ENCODE results near the gene NAGS.
"Not testable (repeated sequence)": the region's sequence is repeated elsewhere in the genome, so short reads cannot be mapped to it uniquely, and the experiment has no call there.

Gene NAGS

GRCh38 chr17:44004077-44004760 is at the start of gene NAGS:
NAGS (plus strand) TSS chr17:44004622; CDS start chr17:44004664, 42 bp downstream.
- peak within 1 kb of the TSS; percentile 65 for H3K4me3 Mint-ChIP-seq
- peaks cover 6% of the 10 kb centered on the region for H3K27me3 Mint-ChIP-seq
- H3K27ac Mint-ChIP-seq = no peak within 1 kb of the TSS
- ATAC-seq (ENCODE audit: low read depth) (no peak), DNase-seq (ENCODE audit: low spot score in 2 of 2) (no peak)
- no peaks in the 10 kb centered on the region for H3K9me3 Mint-ChIP-seq
- H3K4me1 Mint-ChIP-seq = peaks cover 16% of the 10 kb centered on the region
- H3K36me3 Mint-ChIP-seq = no peaks in the 10 kb centered on the region

- ATAC-seq (ENCODE audit: low read depth) (no peak), DNase-seq (ENCODE audit: low spot score in 2 of 2) (no peak)
- no peak overlapping the region for H3K27ac Mint-ChIP-seq
- peaks cover 35% of the 10 kb centered on the region for H3K27me3 Mint-ChIP-seq
- H3K4me1 Mint-ChIP-seq = peaks cover 7% of the 10 kb centered on the region
- H3K36me3 Mint-ChIP-seq = no peaks in the 10 kb centered on the region
- H3K9me3 Mint-ChIP-seq = no peaks in the 10 kb centered on the region
- H3K4me3 Mint-ChIP-seq = no peak overlapping the region
Measured at GRCh38 chr17:43956222-43956621, 48.2 kb upstream of the NAGS start.

- Mint-ChIP-seq H3K4me1 (peaks cover 4% of the 10 kb centered on the region), H3K4me3 (no peak overlapping the region), H3K27me3 (peaks cover 26% of the 10 kb centered on the region), H3K9me3 (no peaks in the 10 kb centered on the region), H3K36me3 (no peaks in the 10 kb centered on the region), H3K27ac (no peak overlapping the region)
- ATAC-seq (ENCODE audit: low read depth) = no peak
- no peak for DNase-seq (ENCODE audit: low spot score in 2 of 2)
Measured at GRCh38 chr17:43958748-43959352, 45.6 kb upstream of the NAGS start.

GRCh38 chr17:43961292-43961691 is 43.1 kb upstream of the NAGS start:
- not testable (repeated sequence) for ATAC-seq (ENCODE audit: low read depth); H3K9me3 Mint-ChIP-seq; H3K4me3 Mint-ChIP-seq; H3K27ac Mint-ChIP-seq; DNase-seq (ENCODE audit: low spot score in 2 of 2); H3K4me1 Mint-ChIP-seq; H3K36me3 Mint-ChIP-seq
- peaks cover 14% of the 10 kb centered on the region for H3K27me3 Mint-ChIP-seq

GRCh38 chr17:43961954-43962353 is 42.5 kb upstream of the NAGS start:
- H3K9me3 Mint-ChIP-seq = no peaks in the 10 kb centered on the region
- H3K4me3 Mint-ChIP-seq = no peak overlapping the region

GRCh38 chr17:43962479-43962878 is 41.9 kb upstream of the NAGS start:
- no peaks in the 10 kb centered on the region for H3K36me3 Mint-ChIP-seq
- H3K4me3 Mint-ChIP-seq = no peak overlapping the region
- peaks cover 4% of the 10 kb centered on the region for H3K4me1 Mint-ChIP-seq
- no peaks in the 10 kb centered on the region for H3K9me3 Mint-ChIP-seq
- peak; percentile 52 for ATAC-seq (ENCODE audit: low read depth)
- H3K27me3 Mint-ChIP-seq = peaks cover 14% of the 10 kb centered on the region
- no peak for DNase-seq (ENCODE audit: low spot score in 2 of 2)
- no peak overlapping the region for H3K27ac Mint-ChIP-seq

More at GRCh38 chr17:43961954-43962353, 42.5 kb upstream of the NAGS start:
- Mint-ChIP-seq H3K36me3 (no peaks in the 10 kb centered on the region), H3K27ac (no peak overlapping the region), H3K27me3 (peaks cover 14% of the 10 kb centered on the region), H3K4me1 (peaks cover 4% of the 10 kb centered on the region)
- ATAC-seq (ENCODE audit: low read depth) (no peak), DNase-seq (ENCODE audit: low spot score in 2 of 2) (no peak)

- DNase-seq (ENCODE audit: low spot score in 2 of 2) (no peak), ATAC-seq (ENCODE audit: low read depth) (no peak)
- Mint-ChIP-seq H3K4me1 (peaks cover 4% of the 10 kb centered on the region), H3K9me3 (no peaks in the 10 kb centered on the region), H3K27me3 (peaks cover 11% of the 10 kb centered on the region), H3K36me3 (no peaks in the 10 kb centered on the region), H3K4me3 (no peak overlapping the region), H3K27ac (no peak overlapping the region)
Measured at GRCh38 chr17:43966276-43966675, 38.1 kb upstream of the NAGS start.

- ATAC-seq (ENCODE audit: low read depth) (no peak), DNase-seq (ENCODE audit: low spot score in 2 of 2) (no peak)
- no peaks in the 10 kb centered on the region for H3K36me3 Mint-ChIP-seq
- no peak overlapping the region for H3K4me3 Mint-ChIP-seq
- H3K27ac Mint-ChIP-seq = no peak overlapping the region
- peaks cover 9% of the 10 kb centered on the region for H3K27me3 Mint-ChIP-seq
- H3K4me1 Mint-ChIP-seq = no peaks in the 10 kb centered on the region
- H3K9me3 Mint-ChIP-seq = peaks cover 1% of the 10 kb centered on the region
Measured at GRCh38 chr17:43967251-43967875, 37.1 kb upstream of the NAGS start.

- Mint-ChIP-seq H3K36me3 (no peaks in the 10 kb centered on the region), H3K4me3 (no peak overlapping the region), H3K4me1 (no peaks in the 10 kb centered on the region), H3K9me3 (peaks cover 1% of the 10 kb centered on the region), H3K27me3 (peaks cover 6% of the 10 kb centered on the region), H3K27ac (no peak overlapping the region)
- no peak for DNase-seq (ENCODE audit: low spot score in 2 of 2)
- ATAC-seq (ENCODE audit: low read depth) = no peak
Measured at GRCh38 chr17:43970366-43970765, 34.1 kb upstream of the NAGS start.

GRCh38 chr17:43971436-43971835 is 33.0 kb upstream of the NAGS start:
- DNase-seq (ENCODE audit: low spot score in 2 of 2); ATAC-seq (ENCODE audit: low read depth); H3K9me3 Mint-ChIP-seq; H3K36me3 Mint-ChIP-seq; H3K27ac Mint-ChIP-seq; H3K4me1 Mint-ChIP-seq; H3K4me3 Mint-ChIP-seq; H3K27me3 Mint-ChIP-seq: not testable (repeated sequence)

- H3K27ac Mint-ChIP-seq; H3K4me1 Mint-ChIP-seq; H3K27me3 Mint-ChIP-seq; H3K4me3 Mint-ChIP-seq; ATAC-seq (ENCODE audit: low read depth); H3K36me3 Mint-ChIP-seq; DNase-seq (ENCODE audit: low spot score in 2 of 2); H3K9me3 Mint-ChIP-seq: not testable (repeated sequence)
Measured at GRCh38 chr17:43972444-43973212, 31.8 kb upstream of the NAGS start.

- H3K4me1 Mint-ChIP-seq = no peaks in the 10 kb centered on the region
- H3K27ac Mint-ChIP-seq = no peak overlapping the region
- H3K36me3 Mint-ChIP-seq = no peaks in the 10 kb centered on the region
Measured at GRCh38 chr17:43974382-43975266, 29.8 kb upstream of the NAGS start.

GRCh38 chr17:43975898-43976297 is 28.5 kb upstream of the NAGS start:
- no peak overlapping the region for H3K4me3 Mint-ChIP-seq
- H3K36me3 Mint-ChIP-seq = no peaks in the 10 kb centered on the region
- peaks cover 4% of the 10 kb centered on the region for H3K27me3 Mint-ChIP-seq
- H3K9me3 Mint-ChIP-seq = peaks cover 1% of the 10 kb centered on the region
- no peaks in the 10 kb centered on the region for H3K4me1 Mint-ChIP-seq
- no peak overlapping the region for H3K27ac Mint-ChIP-seq
- DNase-seq (ENCODE audit: low spot score in 2 of 2) = no peak
- ATAC-seq (ENCODE audit: low read depth) = no peak

More at GRCh38 chr17:43974382-43975266, 29.8 kb upstream of the NAGS start:
- peaks cover 4% of the 10 kb centered on the region for H3K27me3 Mint-ChIP-seq
- ATAC-seq (ENCODE audit: low read depth) (no peak), DNase-seq (ENCODE audit: low spot score in 2 of 2) (no peak)
- peaks cover 1% of the 10 kb centered on the region for H3K9me3 Mint-ChIP-seq
- H3K4me3 Mint-ChIP-seq = no peak overlapping the region

Measured in memory B cell (primary cell).